ENCODE measurements around the gene SLC19A1. TPM values are rescaled to one million over a fixed set of nuclear protein-coding genes. Genes with fewer than 3 reads are reported as not detected.

SLC19A1 gene
- total RNA-seq, 4 donors from 2014 or later, result 10.7 to 70.8 (median 30.5) TPM

DNA sequence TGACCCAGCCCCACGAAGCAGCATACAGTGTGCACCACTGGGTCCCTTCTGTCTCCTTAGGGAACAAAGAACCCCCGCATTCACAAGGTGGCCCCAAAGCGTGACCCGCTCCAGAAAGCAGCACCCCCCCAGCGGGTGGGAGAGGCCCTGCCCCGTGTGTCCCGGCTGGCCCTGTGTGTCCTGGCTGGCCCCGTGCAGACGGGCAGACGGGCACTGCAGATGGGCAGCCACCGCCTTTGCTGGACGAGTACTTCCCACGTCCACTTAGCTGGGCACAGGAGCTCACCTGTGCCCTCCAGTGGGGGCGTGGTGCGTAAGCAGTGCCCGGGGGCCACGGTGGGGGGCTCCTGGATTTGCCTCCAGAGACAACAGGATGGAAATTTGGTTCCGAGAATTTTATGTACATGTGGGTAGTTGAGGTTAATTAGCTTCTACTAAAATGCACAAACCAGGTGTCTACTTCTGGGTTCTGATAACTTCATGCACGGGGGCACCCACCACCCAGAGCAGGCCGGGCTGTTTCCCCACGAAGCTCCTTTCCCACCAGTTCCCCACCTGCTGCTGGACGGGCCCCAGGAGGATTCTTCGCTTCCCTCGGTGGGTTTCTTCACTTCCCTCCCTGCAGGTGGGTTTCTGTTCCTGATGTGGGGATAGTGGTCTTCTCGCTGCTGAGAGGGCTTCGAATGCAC, 33.2 kb upstream of the SLC19A1 start:
- DNase-seq, result peak in 2 of 3 donors; percentile 16 to 34
- H3K4me1 ChIP-seq, result peaks cover 0 to 5% (median 0%) of the 10 kb centered on the region in 4 donors
- H3K27ac ChIP-seq, result no peak overlapping the region
- H3K36me3 ChIP-seq, result no peaks in the 10 kb centered on the region
- no peaks in the 10 kb centered on the region for H3K27me3 ChIP-seq
- TF ChIP-seq, protein P1, sequence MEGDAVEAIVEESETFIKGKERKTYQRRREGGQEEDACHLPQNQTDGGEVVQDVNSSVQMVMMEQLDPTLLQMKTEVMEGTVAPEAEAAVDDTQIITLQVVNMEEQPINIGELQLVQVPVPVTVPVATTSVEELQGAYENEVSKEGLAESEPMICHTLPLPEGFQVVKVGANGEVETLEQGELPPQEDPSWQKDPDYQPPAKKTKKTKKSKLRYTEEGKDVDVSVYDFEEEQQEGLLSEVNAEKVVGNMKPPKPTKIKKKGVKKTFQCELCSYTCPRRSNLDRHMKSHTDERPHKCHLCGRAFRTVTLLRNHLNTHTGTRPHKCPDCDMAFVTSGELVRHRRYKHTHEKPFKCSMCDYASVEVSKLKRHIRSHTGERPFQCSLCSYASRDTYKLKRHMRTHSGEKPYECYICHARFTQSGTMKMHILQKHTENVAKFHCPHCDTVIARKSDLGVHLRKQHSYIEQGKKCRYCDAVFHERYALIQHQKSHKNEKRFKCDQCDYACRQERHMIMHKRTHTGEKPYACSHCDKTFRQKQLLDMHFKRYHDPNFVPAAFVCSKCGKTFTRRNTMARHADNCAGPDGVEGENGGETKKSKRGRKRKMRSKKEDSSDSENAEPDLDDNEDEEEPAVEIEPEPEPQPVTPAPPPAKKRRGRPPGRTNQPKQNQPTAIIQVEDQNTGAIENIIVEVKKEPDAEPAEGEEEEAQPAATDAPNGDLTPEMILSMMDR (IDR thresholded peaks at IDR 0.05), result no peak
- TF ChIP-seq POLR2A (IDR thresholded peaks at IDR 0.05), result no peak
- H3K4me3 ChIP-seq, result no peak overlapping the region
- H3K9me3 ChIP-seq, result no peaks in the 10 kb centered on the region

DNA sequence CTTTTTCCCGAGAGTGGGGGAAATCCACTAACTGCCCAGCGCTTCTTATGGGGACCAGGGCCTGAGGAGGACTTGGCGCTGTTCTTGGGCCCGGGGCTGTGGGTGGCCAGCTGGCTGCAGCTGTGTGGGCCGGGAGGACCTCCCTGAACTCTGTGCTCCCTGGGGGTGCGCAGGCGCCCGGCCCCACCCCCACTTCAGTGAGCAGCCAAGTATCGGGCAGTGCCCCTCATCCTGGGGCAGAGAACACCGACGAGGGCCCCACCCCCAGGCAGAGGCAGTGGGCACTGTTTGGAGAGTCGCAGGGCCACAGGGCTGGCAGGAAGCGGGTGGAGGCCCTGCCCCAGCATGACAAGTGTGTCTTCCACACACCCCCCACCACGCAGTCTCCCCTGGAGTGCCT, 32.5 kb upstream of the SLC19A1 start:
- no peaks in the 10 kb centered on the region for H3K27me3 ChIP-seq
- peaks cover 0 to 5% (median 0%) of the 10 kb centered on the region in 4 donors for H3K4me1 ChIP-seq
- H3K27ac ChIP-seq, result peak overlapping the region in 3 of 4 donors; percentile 49 to 72 (median 52)
- no peak overlapping the region for H3K4me3 ChIP-seq
- no peak for TF ChIP-seq POLR2A (IDR thresholded peaks at IDR 0.05)
- TF ChIP-seq, protein P1 (IDR thresholded peaks at IDR 0.05), result no peak
- H3K36me3 ChIP-seq, result no peaks in the 10 kb centered on the region
- no peaks in the 10 kb centered on the region for H3K9me3 ChIP-seq
- peak in 2 of 3 donors; percentile 34 to 37 for DNase-seq

DNA sequence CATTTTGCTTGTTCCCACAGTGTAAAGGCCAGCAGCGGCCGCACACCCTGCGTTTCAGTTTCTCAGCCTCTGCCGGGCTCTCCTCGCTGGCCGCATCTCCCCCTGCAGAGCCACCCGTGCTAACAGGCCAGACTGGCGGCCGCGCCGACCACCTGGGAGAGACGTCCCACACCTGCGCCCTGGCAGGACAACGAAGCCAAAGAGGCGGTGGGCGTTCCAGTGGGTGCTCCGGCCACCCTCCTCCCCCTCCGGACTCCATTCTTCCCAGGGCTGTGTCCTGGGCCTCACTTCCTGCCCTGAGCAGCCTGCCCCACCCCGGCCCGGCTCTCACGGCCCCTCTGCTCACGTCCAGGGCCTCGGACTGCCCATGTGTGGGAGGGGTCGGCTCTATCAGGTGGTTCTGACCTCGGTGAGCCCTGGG, 31.9 kb upstream of the SLC19A1 start:
- Histone ChIP-seq H3K27me3 (no peaks in the 10 kb centered on the region), H3K36me3 (no peaks in the 10 kb centered on the region), H3K4me3 (no peak overlapping the region), H3K27ac (peak overlapping the region in 3 of 4 donors; percentile 49 to 72 (median 52)), H3K4me1 (peaks cover 0 to 5% (median 0%) of the 10 kb centered on the region in 4 donors), H3K9me3 (no peaks in the 10 kb centered on the region)
- no peak for TF ChIP-seq POLR2A (IDR thresholded peaks at IDR 0.05)
- TF ChIP-seq, protein P1 (IDR thresholded peaks at IDR 0.05), result no peak
- DNase-seq, result peak in 2 of 3 donors; percentile 37 to 39

DNA sequence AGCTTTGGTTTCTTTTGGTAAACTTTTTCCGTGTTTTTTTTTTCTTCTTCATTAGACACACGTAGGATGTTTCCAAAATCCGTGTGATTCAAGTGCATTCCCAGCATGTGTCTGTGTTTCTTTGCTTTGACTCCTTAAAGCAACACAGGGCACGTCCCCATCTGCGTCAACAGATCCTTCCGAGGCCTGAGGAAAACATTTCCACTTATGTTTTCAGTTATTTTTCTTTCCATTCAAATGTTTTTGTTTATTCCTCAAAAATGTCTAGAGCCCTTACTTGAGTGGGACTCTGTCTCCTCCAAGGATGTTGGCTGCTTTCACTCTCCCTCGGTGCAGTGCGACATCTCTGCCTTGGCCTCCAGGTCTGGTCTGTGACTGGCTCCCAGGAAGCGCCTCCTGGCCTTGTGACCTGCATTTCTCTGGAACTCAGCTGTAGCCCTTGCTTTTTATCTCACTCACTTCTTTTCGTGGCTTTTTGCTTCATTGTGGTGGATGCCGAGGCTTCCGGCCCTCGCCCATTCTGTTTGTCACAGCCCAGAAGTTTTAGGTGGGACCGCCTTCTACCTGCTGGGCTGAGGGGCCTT, 31.3 kb upstream of the SLC19A1 start:
- peak in 2 of 3 donors; percentile 32 to 42 for DNase-seq
- Histone ChIP-seq H3K9me3 (no peaks in the 10 kb centered on the region), H3K36me3 (no peaks in the 10 kb centered on the region), H3K27me3 (no peaks in the 10 kb centered on the region), H3K4me1 (peaks cover 0 to 5% (median 0%) of the 10 kb centered on the region in 4 donors), H3K27ac (peak overlapping the region in 2 of 4 donors; percentile 52 to 72), H3K4me3 (no peak overlapping the region)
- TF ChIP-seq, protein P1 (IDR thresholded peaks at IDR 0.05), result no peak
- no peak for TF ChIP-seq POLR2A (IDR thresholded peaks at IDR 0.05)

DNA sequence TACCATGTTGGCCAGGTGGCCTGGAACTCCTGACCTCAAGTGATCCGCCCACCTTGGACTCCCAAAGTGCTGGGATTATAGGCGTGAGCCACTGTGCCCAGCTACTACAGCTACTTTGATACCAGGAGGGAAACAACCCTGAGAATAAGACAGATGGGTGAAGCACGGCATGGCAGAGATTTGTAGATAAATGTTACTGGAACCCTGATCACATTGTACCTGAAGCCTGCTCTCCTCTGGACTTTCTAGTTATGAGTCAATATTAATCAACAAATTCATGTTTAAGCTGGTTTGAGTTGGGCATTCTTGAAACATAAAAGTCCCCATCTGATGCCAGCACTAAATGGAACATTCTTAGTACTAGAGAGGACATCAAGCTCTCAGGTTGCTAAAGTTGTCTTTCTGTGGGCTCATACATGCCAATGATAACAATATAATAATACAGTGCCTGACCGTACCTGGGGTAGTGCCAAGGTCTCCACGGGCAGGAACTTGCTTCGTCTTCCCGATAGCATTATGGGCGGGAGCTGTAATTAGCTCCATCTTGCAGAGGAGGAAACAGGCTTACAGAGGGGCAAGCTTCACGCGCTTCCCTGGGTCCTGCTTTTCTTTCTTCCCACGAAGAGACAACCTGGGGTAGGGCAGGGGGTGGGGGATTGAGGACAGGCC, 30.7 kb upstream of the SLC19A1 start:
- peak in 2 of 3 donors; percentile 19 to 34 for DNase-seq
- peak overlapping the region in 2 of 4 donors; percentile 39 to 72 for H3K27ac ChIP-seq
- H3K9me3 ChIP-seq, result no peaks in the 10 kb centered on the region
- no peak for TF ChIP-seq POLR2A (IDR thresholded peaks at IDR 0.05)
- TF ChIP-seq, protein P1 (IDR thresholded peaks at IDR 0.05), result no peak
- H3K36me3 ChIP-seq, result no peaks in the 10 kb centered on the region
- no peak overlapping the region for H3K4me3 ChIP-seq
- H3K4me1 ChIP-seq, result peaks cover 0 to 5% (median 0%) of the 10 kb centered on the region in 4 donors
- no peaks in the 10 kb centered on the region for H3K27me3 ChIP-seq

Data from Peyer's patch (tissue), 4 donors.